LNCaP clone FGC (cell line): ENCODE results near the gene REPIN1.

ENCODE experiments used
- DNase-seq: peaks from one replicate; pipeline ENCODE4 v3.0.0-alpha.2; 2011; ENCODE audit warnings: low read depth
- H3K4me3 ChIP-seq: 2 replicates; pipeline ENCODE4 v1.5.1; 2011; ENCODE audit warnings: mild to moderate bottlenecking, low read depth, low read length, control low read depth
- CTCF ChIP-seq: IDR thresholded peaks from 2 replicates; pipeline ENCODE4 v1.5.1; 2012; ENCODE audit warnings: mild to moderate bottlenecking; ENCODE audit not compliant: control insufficient read depth, insufficient read depth; ENCODE audit errors: extremely low read depth

REPIN1 gene

GRCh38 chr7:150341263-150342120 lies 27.1 kb upstream of the REPIN1 start, which contains the start of gene RARRES2:
Gene RARRES2 (minus strand): TSS chr7:150341629. CDS start chr7:150340609, 1,020 bp downstream.
- H3K4me3 ChIP-seq: no peak within 1 kb of the TSS
- no peak for TF ChIP-seq CTCF
- DNase-seq: no peak

- TF ChIP-seq CTCF: no peak
- no peak overlapping the region for H3K4me3 ChIP-seq
- no peak for DNase-seq
Observed at GRCh38 chr7:150342121-150342408, 26.6 kb upstream of the REPIN1 start.

GRCh38 chr7:150343225-150343624 lies 25.4 kb upstream of the REPIN1 start:
- H3K4me3 ChIP-seq: no peak overlapping the region
- DNase-seq: no peak
- TF ChIP-seq CTCF: no peak

GRCh38 chr7:150344299-150344698 lies 24.3 kb upstream of the REPIN1 start:
- no peak for TF ChIP-seq CTCF
- DNase-seq: no peak
- H3K4me3 ChIP-seq: no peak overlapping the region

- no peak for DNase-seq
- H3K4me3 ChIP-seq: no peak overlapping the region
Observed at GRCh38 chr7:150345012-150345411, 23.6 kb upstream of the REPIN1 start.

GRCh38 chr7:150346922-150347321 lies 21.7 kb upstream of the REPIN1 start:
- DNase-seq: no peak
- TF ChIP-seq CTCF: no peak
- H3K4me3 ChIP-seq: no peak overlapping the region

More at GRCh38 chr7:150345012-150345411, 23.6 kb upstream of the REPIN1 start:
- no peak for TF ChIP-seq CTCF
